GM19035 (cell line): ENCODE measurements around the gene AFF3.
"Not testable (repeated sequence)": the region's sequence is repeated elsewhere in the genome, so short reads cannot be mapped to it uniquely, and the experiment has no call there.

Source experiments
- ATAC-seq: cut with Tn5 transposase; IDR thresholded peaks from one replicate; pipeline ENCODE4 v1.9.1; 2021; ENCODE audit not compliant: unreplicated experiment

Gene AFF3

GRCh38 chr2:99977966-99978365 is 164.4 kb downstream of the AFF3 start:
- no peak for ATAC-seq

DNA sequence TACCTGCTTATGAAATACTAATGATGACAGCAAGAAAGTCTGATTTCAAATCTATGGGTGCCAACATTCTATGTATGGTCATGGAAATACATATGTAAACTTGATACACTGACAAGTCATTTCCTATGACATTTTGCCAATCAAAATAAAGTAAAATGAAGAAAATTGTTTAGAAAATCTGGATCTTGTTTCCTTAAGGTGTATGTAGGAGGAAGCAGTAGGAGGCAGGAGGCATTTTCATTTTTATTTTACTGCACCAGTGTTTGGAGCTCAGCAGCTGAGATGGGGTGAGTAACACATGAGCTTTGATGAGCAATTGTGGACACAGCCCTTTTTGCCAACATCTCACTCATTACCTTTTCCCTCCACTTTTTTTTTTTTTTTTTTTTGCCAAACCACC is 167.0 kb downstream of the AFF3 start:
- ATAC-seq: no peak

GRCh38 chr2:99974682-99975375 is 167.6 kb downstream of the AFF3 start:
- ATAC-seq: no peak

DNA sequence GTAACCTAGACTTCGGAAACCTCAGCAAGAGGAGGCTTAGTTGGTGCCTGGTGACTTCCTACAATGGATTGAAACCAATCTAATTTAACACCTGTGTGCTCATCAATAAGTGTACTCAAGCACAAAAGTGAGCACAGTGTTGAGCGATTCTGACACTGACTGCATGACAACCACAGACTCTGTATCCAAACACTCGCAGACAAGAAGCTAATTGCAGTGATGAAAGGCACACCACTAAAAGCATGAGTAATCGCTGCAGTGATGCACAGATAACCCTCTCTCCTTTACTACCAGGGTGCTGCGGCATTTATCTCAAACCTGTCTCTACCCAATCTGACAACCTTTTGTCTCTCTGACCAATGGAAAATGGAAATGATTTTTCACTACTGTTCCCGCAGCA is 168.1 kb downstream of the AFF3 start:
- ATAC-seq: no peak

- ATAC-seq: no peak
Measured at GRCh38 chr2:99971326-99971900, 171.0 kb downstream of the AFF3 start.

GRCh38 chr2:99970292-99970868 is 172.0 kb downstream of the AFF3 start:
- ATAC-seq: no peak

GRCh38 chr2:99961196-99961913 is 181.0 kb downstream of the AFF3 start:
- ATAC-seq: no peak

- no peak for ATAC-seq
Measured at GRCh38 chr2:99960790-99961189, 181.6 kb downstream of the AFF3 start.

- no peak for ATAC-seq
Measured at GRCh38 chr2:99960291-99960690, 182.1 kb downstream of the AFF3 start.

DNA sequence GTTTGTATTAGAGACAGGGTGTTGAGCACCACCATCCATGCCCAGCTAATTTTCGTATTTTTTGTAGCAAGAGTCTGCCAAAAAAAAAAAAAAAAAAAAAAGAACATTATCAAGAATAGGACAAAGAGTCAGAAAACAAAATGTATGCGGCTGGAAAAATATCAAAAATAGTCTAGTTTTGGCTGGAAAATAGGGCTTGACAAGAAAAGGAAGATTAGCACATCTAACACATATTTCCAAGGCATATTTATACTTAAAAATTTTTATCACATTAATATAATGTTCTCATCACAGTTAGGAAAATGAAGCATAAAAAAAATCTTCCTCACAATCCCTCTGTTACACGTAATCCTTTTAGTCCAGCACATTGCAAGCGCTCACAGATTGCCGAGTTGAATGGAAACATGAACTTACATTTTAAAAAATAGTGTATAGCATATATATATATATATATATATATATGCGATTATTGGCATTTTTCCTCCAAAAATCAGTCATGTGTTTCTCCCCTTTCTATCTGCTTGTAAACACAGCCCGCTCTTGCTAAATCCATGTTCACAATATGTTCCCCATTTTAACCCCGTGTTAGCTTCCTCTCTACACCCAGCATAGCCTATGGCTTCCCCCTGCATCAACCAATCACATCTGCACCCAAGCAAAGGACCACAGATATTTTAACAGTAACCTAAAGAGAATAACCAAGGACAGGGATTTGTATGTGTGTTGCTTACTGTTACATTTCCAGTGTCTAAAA is 183.0 kb downstream of the AFF3 start:
- ATAC-seq: no peak

DNA sequence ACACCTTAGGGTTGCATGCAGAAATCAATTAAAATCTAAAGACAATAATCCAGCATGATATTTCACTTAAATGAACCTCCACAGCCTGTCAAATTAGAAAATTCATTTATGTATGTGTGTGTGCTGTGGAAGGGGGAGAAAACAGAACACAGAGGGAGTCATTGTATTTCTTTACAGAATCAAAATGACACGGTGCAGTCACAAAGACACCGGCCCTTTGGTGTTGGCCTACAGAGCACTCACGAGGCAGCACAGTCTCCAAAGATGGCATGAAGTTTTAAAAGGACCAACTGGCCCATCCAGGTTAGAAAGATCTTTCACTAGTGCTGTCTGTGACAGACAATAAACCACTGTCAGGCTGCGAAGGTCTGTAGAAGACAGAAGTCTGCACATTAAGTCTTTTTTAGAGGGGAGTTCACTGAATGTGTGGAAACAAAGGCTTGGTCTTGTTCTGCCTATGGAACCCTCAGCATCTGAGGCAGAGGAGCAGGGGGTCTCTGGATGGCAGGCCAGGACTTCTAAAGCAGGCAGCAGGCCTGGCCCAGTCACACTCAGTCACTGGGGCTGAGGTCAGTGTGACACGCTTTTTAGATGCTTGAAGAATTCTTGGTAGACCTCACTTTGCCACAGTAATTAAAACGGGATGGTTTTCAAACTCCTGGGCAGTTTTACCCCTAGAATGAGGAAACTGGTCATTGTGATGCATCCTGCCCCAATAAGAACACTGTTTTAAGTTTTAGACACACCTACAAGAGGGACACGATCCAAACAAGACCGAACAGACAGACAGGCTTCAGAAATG is 184.9 kb downstream of the AFF3 start:
- ATAC-seq: no peak

DNA sequence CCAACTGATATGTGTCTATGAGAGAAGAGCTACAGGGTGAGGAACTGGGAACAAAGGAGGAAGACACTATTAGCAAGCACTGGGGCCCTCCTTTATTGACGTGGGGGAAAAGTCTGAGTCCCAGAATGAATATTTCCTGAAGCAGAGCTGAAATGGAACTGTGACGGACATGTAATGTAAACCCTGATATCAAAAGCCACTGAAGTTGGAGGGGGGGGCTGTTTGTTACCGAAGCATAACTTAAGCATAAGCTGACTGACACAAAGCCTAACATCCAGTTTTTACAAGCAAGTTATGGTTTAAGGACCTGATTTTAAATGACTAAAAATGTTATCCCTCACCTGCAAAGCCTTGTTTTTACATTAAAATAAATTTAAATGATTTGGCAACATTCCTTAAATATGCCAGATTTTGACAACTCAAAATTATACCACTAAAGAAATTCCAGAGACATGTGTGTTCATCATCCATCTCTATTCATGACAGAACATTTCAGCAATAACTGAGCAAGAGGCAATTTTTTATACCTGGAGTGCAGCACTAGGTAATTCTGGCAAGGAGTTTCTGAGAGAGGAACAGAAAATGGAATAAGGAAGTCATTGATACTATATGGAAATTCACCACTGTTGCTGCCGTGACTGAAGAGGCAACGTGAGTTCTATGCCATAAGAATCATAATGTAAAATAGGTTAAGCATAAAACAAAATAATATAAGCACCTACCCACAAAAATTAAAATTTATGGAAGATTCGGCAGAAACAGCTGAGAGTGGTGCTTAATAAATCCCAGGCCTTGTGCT is 186.0 kb downstream of the AFF3 start:
- no peak for ATAC-seq

DNA sequence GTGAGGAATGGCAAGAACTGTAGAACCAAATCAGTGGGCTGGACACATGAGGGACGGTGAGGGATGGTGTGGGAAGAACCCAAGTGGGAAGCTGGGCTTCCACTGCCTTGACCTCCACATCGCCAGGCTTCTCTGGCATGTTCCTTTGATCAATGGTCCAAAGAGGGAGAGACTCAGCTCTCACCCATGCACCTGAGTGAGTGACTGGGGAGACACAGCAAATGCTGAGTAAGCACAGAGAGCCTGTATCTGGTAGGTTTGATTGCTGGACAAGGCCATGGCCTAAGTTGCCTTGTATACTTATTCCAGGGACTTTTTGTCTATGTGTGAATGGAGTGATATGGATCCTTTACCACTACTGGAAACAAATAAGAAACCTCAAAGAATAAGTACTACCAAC is 188.6 kb downstream of the AFF3 start:
- no peak for ATAC-seq

DNA sequence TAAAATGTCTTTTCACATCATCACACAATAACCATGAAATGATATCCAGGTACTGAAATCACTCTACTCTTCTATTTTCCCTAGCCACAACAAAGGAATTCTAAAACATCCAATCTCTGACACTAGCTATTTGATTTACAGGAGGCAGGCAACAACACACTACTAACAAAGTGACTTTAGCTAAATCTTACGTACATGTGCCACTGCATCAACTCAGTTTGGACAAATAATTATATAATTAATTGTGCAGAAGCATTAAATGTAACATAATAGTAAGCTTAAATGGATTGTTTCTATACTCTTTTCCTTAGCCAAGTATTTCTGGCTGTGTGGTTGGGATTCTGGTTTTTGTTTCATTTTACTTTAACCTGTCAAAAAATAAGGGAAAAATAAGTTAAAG is 192.4 kb downstream of the AFF3 start:
- no peak for ATAC-seq

DNA sequence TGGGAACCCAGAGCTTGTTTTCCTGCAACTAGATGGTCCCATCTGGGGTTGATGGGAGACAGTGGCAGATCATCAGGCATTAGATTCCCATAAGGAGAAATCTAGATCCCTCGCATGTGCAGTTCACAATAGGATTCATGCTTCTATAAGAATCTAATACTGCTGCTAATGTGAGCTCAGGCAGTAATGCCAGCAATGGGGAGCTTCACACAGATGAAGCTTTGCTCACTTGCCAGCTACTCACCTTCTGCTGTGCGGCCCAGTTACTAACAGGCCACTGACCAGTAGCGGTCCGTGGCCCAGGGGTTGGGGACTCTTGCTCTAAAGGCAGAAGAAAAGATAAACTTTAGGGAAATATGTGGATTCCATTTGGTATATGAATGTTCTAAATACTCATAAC is 192.9 kb downstream of the AFF3 start:
- ATAC-seq: no peak

DNA sequence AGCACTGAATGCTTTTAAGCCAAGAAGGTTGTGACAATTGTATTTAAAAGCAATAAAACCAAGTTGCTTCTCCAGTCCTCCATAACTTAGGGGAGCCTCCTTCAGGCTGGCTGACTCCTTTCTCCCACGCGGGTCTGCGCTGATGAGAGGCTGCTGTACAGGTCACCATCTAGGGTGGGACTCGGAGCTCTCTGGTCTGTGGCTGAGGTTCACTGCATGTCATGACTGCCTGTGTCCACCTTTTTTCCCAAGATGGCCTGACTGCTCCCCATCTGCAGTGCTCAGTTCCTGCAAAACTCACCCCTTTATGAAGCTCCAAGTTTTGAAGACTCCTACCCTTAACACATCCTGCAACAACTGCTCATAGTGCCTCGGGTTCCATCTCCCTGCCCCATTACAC is 194.4 kb downstream of the AFF3 start:
- no peak for ATAC-seq

DNA sequence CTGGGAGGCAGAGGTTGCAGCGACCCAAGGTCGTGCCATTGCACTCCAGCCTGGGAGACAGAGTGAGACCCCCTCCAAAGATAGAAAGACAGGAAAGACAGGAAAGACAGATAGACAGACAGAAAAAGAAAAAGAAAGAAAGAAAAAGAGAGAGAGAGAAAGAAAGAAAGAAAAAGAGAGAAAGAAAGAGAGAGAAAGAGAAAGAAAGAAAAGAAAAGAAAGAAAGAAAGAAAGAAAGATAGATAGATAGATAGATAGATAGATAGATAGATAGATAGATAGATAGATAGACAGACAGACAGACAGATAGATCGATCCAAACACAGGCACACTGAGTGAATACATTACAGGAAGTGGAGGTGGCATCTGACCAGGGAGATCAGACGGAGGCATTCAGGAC is 195.0 kb downstream of the AFF3 start:
- not testable (repeated sequence) for ATAC-seq

DNA sequence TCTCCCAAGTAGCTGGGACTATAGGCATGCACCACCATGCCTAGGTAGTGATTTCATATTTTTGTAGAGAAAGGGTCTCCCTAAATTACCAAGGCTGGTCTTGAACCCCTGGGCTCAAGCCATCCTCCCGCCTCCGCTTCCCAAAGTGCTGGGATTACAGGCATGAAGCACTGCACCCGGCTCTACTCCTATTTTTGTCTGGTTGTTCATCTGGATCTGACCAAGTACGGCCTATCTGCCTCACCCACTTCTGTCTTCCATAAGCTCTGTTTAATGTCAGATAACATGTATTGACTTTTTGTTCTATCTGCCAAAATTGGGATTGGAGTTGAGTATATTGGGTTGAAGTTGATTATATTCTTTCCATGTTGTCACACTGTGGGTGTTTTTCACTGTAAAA is 198.4 kb downstream of the AFF3 start:
- no peak for ATAC-seq

DNA sequence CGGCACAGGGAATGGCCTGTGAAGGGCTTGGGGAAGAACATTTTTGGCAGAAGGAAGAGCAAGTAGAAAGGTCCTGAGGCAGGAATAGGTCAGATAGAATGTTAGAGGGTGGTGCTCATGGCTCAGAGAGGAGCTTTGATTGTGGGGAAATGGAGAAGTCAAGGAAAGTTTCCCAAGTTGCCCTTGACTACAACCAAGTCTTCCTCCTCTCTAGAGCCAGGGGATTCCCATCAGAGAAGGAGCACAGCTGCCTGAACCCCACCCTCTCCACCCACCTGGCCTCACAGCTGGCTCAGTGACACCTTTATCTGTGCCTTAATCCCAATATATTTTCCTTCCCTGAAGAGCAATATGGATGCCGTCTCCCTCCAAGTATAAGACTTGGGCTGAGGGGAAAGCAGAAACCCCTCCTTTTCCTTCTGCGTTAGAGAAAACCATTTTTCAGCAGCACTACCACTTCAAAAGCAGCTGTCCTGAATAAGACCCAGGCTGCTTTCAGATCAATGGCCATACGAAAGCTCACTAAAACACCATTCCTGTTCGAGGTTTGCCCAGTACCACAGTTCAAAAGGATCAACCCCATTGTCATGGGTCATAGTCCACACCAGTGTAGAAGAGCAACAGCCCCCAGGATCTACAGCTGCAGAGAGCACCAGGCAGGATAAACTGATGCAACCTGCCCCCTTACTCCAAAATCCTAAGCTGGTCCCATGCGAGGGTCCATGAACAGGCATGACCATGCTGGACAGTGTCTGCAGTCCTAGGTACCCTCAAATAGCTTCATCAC is 199.6 kb downstream of the AFF3 start:
- ATAC-seq: no peak
